Eye (tissue), 1 donor: ENCODE data around the gene CIAPIN1.
"Not testable (repeated sequence)": the region's sequence is repeated elsewhere in the genome, so short reads cannot be mapped to it uniquely, and the experiment has no call there.

Experiments
- DNase-seq: peaks from one replicate; pipeline ENCODE4 v3.0.0-alpha.2; 2015

Gene CIAPIN1

DNA sequence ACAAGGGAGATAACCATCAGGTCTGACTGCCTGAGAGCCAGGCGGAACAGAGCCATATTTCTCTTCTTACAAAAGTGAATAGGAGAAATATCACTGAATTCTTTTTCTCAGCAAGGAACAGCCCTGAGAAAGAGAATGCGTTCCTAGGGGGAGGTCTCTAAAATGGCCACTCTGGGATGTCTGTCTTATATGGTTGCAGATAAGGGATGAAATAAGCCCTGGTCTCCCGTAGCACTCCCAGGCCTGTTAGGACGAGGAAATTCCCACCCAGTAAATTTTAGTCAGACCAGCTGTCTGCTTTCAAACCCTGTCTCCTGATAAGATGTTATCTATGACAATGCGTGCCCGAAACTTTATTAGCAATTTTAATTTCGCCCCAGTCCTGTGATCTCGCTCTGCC is 7.2 kb downstream of the CIAPIN1 start:
- not testable (repeated sequence) for DNase-seq

- no peak for DNase-seq
These were observed 11.3 kb downstream of the CIAPIN1 start for GRCh38 chr16:57435838-57436237.

- DNase-seq: no peak
These were observed 13.2 kb downstream of the CIAPIN1 start for GRCh38 chr16:57434003-57434402.

DNA sequence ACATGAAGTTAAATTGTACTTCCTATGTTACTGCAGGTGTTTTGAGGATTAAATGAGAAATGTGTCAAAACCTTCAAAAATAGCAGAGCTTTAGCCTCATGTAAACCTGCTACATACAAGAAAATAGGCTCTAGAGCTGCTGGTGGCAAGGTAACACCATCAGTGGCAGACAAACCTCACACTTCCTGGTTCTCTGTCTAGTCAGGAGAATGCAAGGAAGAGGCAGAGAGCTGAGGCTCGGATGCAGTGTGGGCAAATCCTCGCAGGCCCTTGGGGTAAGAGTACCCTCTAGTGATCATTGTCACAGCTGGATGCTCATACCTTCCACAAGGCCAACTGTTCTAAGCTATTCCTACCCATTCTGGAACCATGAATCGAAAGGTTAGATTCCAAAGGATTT is 14.2 kb downstream of the CIAPIN1 start:
- DNase-seq: no peak

GRCh38 chr16:57432505-57432904 is 14.7 kb downstream of the CIAPIN1 start:
- no peak for DNase-seq

DNA sequence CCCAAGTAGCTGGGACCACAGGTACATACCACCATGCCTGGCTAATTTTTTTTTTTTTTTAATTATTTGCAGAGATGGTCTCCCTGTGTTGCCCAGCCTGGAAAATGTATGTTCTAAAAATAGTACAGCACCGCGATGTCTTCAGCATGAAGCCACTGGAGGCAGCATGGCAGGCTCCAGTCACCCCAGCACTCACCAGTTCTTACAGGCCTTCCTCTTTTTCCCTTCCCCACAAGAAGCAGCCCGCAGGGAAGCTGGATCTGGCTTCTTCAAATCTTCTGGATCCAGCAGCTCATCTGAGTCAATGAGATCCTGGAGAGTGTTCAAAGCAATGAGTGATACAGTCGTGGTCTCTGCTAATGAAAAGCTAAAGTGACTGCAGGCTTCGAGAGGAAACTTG is 16.2 kb downstream of the CIAPIN1 start:
- no peak for DNase-seq

GRCh38 chr16:57427824-57428223 is 19.4 kb downstream of the CIAPIN1 start:
- DNase-seq: no peak

- DNase-seq: no peak
These were observed 19.9 kb downstream of the CIAPIN1 start for GRCh38 chr16:57427307-57427706.

DNA sequence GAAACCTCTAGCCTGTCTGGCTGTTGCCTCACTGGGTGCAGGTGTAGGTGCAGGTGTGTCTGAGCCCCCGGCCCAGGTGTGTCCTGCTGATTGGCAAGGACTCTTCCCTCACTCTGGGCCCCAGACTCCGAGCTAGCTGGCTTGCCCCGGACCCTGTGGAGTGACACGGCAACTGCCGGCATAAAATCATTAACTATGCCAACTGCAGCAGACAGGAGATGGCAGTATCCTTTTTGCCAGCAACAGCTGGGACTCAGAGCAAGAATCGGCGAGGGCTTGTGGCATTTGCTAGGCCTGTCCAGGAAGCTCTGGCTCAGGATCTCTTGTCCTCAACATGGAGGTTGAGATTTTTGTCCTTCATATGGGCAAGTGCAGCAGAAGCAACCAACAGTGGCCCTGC is 20.8 kb downstream of the CIAPIN1 start:
- DNase-seq: no peak

- no peak for DNase-seq
These were observed 22.6 kb downstream of the CIAPIN1 start for GRCh38 chr16:57424583-57424982.

- no peak for DNase-seq
These were observed 24.0 kb downstream of the CIAPIN1 start for GRCh38 chr16:57423152-57423551.

GRCh38 chr16:57422026-57422944 is 24.9 kb downstream of the CIAPIN1 start:
- DNase-seq: peak; percentile 83

GRCh38 chr16:57419506-57419905 is 27.7 kb downstream of the CIAPIN1 start:
- DNase-seq: no peak

- DNase-seq: no peak
These were observed 31.1 kb downstream of the CIAPIN1 start for GRCh38 chr16:57416084-57416483.

DNA sequence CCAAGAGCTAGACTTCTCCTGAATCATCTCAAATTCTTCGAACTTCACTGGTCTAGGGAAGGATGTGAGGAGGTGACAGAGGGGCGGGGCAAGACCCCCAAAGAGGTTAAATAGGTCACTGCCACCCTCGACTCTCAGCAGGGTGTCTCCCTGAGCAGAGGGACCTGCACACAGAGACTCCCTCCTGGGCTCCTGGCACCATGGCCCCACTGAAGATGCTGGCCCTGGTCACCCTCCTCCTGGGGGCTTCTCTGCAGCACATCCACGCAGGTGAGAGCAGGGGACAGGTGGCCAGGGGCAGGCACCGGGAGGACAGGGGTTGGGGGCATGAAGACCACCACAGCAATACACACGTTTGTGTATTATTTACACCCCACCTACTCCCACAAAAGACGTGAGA is 33.5 kb downstream of the CIAPIN1 start:
- DNase-seq: no peak

DNA sequence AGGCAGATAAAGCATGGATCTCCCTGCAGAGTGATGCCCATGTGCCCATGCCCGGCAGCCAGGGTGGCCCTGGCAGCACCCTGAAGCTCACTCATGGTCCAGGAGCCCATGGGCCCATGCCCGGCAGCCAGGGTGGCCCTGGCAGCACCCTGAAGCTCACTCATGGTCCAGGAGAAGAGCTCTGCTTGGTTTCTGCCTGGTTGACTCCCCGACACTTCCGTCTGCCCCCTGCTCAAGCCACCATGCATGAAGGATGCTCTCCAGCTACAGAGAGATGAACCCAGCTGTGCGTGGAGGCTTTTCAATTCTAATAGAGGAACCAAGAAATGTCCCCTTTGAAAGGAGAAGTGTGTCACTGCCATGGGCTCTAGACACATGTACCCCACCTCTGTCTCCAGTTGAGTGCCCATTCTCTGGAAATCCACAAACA is 33.9 kb downstream of the CIAPIN1 start:
- no peak for DNase-seq

DNA sequence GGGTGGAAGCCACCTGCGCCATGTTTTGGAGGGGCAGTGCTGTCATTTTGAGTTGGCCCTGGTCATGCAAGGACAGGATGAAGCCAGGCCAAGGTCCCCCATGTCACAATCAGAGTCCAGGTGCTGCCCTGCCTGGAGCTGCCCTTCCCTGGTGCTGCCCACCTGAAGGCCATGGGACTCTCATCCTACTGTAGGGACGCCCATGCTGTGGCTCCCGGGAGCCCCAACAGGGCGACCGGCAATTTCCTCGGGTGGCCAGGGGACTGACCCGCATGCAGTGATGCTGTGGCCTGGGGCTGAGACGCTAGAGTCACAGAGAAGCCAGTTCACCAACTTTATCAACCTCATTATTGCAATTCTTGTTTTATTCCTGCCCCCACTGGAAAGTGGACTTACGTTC is 34.6 kb downstream of the CIAPIN1 start:
- no peak for DNase-seq

GRCh38 chr16:57411362-57411976 is 35.7 kb downstream of the CIAPIN1 start:
- peak; percentile 38 for DNase-seq

DNA sequence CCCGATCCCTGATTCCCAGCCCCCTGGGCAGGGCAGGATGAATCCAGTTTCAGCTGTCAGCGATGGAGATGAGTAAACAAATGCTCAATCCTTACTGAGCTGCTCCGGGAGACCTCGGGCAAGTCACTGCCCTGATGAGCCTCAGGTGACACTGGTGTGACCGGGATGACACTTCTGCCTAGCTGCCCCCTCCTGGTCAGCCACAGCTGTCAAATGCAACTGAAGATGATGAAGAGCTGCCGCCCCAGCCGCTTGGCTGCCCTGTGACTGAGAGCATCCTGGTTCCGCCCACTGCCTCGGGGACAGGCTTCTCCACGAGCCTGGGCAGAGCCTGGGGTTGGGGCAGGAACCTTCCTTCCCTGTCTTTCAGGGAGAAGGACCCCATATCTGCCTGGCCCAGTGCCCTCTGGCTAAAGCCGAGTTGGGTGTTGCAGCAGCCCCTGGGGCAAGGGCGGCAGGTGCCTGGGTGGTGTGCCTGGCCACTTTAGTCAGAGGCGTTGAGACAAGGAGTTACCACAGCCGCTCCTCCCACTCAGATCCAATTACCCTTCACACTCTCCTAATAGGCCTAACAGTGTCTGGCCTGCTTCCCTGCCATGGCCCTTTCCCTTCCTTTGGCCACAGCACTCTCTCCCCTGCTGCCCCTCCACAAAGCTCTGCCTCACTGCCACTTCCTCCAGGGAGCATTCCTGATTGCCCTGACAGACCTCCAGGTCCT is 37.2 kb downstream of the CIAPIN1 start:
- DNase-seq: no peak

GRCh38 chr16:57409065-57409464 is 38.1 kb downstream of the CIAPIN1 start:
- DNase-seq: no peak

GRCh38 chr16:57407521-57408353 is 39.4 kb downstream of the CIAPIN1 start:
- no peak for DNase-seq

GRCh38 chr16:57406881-57407280 is 40.3 kb downstream of the CIAPIN1 start:
- no peak for DNase-seq

DNA sequence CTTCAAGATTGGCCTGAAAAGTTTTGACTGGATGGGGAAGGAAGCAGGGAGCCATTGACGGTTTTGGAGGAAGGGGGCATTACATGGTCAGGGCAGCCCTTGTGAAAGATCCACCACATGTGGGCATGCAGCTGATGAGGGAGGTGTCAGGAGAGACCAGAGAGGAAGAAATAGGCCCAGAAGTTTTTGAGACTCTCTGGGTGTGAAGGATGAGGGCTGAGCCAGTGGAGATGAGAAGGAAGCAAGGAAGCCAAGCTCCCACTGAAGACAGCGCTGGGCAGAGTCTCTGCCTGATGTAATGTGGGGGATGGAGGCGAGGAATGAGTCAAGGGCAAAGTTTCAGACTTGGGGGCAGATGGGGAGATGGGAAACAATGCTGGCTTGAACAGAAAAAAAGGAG is 42.1 kb downstream of the CIAPIN1 start:
- no peak for DNase-seq
